ENCODE results near the gene KCNN2. TPM values are rescaled to one million over a fixed set of nuclear protein-coding genes. Genes with fewer than 3 reads are reported as not detected.
"Not testable (repeated sequence)": the region's sequence is repeated elsewhere in the genome, so short reads cannot be mapped to it uniquely, and the experiment has no call there.

KCNN2 gene
- total RNA-seq, 1 donor from 2014 or later, result 10.0 TPM

DNA sequence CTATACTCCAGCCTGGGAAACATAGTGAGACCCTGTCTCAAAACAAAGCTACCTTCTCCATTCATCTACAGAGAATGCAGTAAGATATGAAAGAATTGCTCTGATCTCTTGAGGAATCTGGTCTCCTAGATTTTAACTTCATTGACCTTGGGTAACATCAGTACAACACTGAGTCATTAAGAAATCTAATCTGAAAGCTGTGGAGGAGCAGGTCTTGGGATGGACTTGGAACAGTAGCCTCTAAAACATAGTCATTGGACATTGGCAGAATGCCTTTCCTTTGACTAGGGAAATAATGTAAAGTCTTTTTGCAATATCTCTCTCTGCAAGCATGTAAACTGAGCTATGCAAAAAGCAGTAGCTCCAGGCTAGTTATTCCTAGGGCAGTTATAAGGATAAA is 58.1 kb downstream of the KCNN2 start:
- H3K36me3 ChIP-seq, result no peaks in the 10 kb centered on the region
- no peak for TF ChIP-seq CTCF (IDR thresholded peaks at IDR 0.05)
- no peaks in the 10 kb centered on the region for H3K9me3 ChIP-seq
- no peak overlapping the region for H3K4me3 ChIP-seq
- DNase-seq (ENCODE audit: low spot score in 2 of 2), result no peak
- no peaks in the 10 kb centered on the region for H3K27me3 ChIP-seq
- H3K4me1 ChIP-seq, result no peaks in the 10 kb centered on the region
- no peak overlapping the region for H3K27ac ChIP-seq
- intact Hi-C loops (cut with DNase I), result no loop called here

- no peak for TF ChIP-seq CTCF (IDR thresholded peaks at IDR 0.05)
- Histone ChIP-seq H3K27ac (no peak overlapping the region), H3K9me3 (no peaks in the 10 kb centered on the region), H3K36me3 (no peaks in the 10 kb centered on the region), H3K4me1 (no peaks in the 10 kb centered on the region), H3K4me3 (no peak overlapping the region), H3K27me3 (no peaks in the 10 kb centered on the region)
- DNase-seq (ENCODE audit: low spot score in 2 of 2), result no peak
- intact Hi-C loops (cut with DNase I), result no loop called here
Measured at GRCh38 chr5:114427204-114427603, 65.3 kb downstream of the KCNN2 start.

DNA sequence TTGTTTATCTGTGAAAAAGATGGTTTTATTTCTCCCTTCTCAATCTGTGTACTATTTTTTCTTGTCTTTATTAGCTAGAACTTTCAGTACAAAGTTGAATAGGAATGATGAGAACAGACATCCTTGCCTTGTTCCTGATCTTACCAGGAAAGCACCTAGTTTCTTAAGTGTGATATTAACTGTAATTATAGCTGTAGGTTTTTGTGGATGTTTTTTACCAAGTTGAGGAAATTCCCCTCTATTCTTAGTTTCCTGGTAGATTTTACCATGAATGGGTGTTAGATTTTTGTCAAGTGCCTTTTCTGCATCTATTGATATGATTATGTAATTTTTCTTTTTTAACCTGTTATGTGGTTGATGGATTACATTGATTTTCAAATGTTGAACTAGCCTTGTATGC is 68.7 kb downstream of the KCNN2 start:
- intact Hi-C loops (cut with DNase I), result no loop called here
- Histone ChIP-seq H3K27me3 (no peaks in the 10 kb centered on the region), H3K9me3 (no peaks in the 10 kb centered on the region), H3K27ac (no peak overlapping the region), H3K4me1 (no peaks in the 10 kb centered on the region), H3K4me3 (no peak overlapping the region), H3K36me3 (no peaks in the 10 kb centered on the region)
- no peak for TF ChIP-seq CTCF (IDR thresholded peaks at IDR 0.05)
- DNase-seq (ENCODE audit: low spot score in 2 of 2), result no peak

GRCh38 chr5:114432684-114433083 is 70.8 kb downstream of the KCNN2 start:
- H3K36me3 ChIP-seq; H3K4me3 ChIP-seq; DNase-seq (ENCODE audit: low spot score in 2 of 2); H3K27ac ChIP-seq; H3K9me3 ChIP-seq; H3K27me3 ChIP-seq; intact Hi-C loops (cut with DNase I); H3K4me1 ChIP-seq: not testable (repeated sequence)

DNA sequence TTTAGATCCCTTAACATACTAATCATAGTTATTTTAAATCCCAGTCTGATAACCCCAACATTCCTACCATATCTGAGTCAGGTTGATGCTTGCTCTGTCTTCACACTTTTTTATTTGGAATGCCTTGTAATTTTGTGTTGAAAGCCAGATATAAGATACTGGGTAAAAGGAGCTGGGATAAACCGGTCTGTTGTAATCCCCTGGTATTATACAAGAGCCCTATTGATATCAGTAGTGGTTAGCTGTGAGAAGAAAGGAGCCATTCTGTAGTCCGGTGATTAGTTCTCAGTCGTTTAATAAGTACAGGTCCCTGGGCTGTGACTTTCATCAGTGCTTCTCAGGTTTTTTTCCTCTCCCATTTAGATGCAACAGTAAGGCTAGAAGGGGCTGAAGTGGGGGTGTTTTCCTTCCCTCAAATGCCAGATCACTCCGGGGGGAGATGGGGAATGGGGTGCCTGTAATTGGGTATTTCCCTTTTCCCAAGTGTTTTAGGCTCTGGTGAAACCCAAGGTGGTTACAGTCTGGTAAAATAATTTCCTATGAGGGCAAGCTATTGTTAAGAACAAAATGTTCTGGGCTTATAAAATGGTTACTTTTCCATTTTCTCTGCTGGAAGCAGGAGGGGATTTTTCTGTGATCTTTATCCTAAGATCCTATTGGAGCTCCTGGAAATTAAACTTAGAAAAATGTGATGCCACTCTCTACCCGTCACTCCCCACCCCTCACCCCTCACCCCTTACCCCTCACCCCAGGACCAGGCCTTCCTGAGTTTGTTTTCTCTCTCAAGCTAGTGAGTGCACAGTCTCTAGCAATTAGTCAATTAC is 72.7 kb downstream of the KCNN2 start:
- Histone ChIP-seq H3K27me3 (no peaks in the 10 kb centered on the region), H3K9me3 (no peaks in the 10 kb centered on the region), H3K36me3 (no peaks in the 10 kb centered on the region), H3K4me3 (no peak overlapping the region), H3K4me1 (no peaks in the 10 kb centered on the region), H3K27ac (no peak overlapping the region)
- DNase-seq (ENCODE audit: low spot score in 2 of 2), result no peak
- no peak for TF ChIP-seq CTCF (IDR thresholded peaks at IDR 0.05)
- intact Hi-C loops (cut with DNase I), result no loop called here

DNA sequence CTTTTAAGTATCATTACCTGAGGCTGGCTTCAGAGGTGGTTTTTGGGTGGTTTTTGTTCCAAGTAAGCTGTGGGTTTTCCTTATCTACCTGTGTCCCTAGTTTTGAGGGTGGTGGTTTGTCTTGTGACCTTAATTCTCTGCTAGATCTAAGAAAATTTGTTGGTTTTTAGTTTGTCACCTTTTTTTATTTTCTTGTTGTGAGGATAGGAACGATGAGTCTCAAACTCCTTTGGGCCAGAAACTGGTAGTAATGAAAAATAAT is 73.3 kb downstream of the KCNN2 start:
- Histone ChIP-seq H3K9me3 (no peaks in the 10 kb centered on the region), H3K4me3 (no peak overlapping the region), H3K27ac (no peak overlapping the region), H3K36me3 (no peaks in the 10 kb centered on the region), H3K4me1 (no peaks in the 10 kb centered on the region), H3K27me3 (no peaks in the 10 kb centered on the region)
- DNase-seq (ENCODE audit: low spot score in 2 of 2), result no peak
- intact Hi-C loops (cut with DNase I), result no loop called here
- TF ChIP-seq CTCF (IDR thresholded peaks at IDR 0.05), result no peak
